Measurements from ENCODE around the gene SLC16A3.

SLC16A3 gene

GRCh38 chr17:82228842-82229697 lies at the start of gene SLC16A3:
SLC16A3 (plus strand) TSS chr17:82229042; CDS start chr17:82236009, 6,967 bp downstream.
- in situ Hi-C loops (cut with HindIII; ENCODE audit: low sequenced_read_pairs), result no loop called here
- no peak for TF ChIP-seq CTCF (IDR thresholded peaks at IDR 0.05; ENCODE audit: low read depth, low read length)
- DNase-seq (ENCODE audit: low read depth, low spot score), result peak; percentile 63
- peak within 1 kb of the TSS; percentile 80 for H3K4me3 ChIP-seq (ENCODE audit: low read depth, low read length)

DNA sequence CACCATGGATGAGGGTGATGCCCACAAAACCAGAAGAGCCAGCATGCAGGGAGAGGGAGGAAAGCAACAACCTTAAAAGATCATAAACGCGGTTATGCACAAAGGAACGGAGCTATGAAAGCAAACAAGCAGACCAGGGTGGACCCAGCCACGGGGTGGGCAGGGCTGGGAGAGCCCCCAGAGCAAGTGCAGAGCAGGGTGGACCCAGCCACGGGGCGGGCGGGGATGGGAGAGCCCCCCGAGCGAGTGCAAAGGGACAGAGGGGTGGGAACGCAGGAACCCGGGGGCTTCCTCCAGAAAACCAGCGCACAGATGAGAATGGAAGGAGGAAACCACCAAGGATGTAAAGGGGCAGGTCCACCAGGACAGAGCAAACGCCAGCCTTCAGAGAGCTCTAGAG lies 49.4 kb upstream of the SLC16A3 start:
- no peak for DNase-seq (ENCODE audit: low read depth, low spot score)
- no peak for TF ChIP-seq CTCF (IDR thresholded peaks at IDR 0.05; ENCODE audit: low read depth, low read length)
- in situ Hi-C loops (cut with HindIII; ENCODE audit: low sequenced_read_pairs), result no loop called here
- no peak overlapping the region for H3K4me3 ChIP-seq (ENCODE audit: low read depth, low read length)

DNA sequence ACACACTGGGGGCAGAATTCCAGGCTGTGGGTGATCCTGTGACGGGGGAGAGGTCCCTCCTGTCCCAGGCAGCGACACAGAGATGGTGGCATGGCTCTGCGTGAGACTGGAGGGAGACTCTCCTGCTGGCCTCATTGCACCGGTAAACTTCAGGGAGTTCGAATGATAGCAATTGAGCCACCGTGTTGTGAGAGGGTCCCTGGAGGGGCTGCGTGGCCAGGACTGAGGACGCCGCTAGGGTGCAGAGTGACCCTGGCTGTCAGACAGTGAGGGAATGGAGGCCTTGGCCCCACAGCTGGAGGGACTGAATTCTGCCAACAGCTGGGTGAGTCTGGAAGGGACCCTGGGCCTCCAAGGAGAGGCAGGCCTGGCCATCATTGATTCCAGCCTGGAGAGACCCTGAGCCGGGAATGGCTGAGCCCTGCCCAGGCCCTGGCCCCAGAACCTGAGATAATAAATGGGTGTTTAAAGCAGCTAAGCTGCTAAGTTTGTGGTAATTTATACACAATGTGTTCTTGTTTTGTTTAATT lies 48.8 kb upstream of the SLC16A3 start:
- no peak for DNase-seq (ENCODE audit: low read depth, low spot score)
- in situ Hi-C loops (cut with HindIII; ENCODE audit: low sequenced_read_pairs), result no loop called here
- no peak for TF ChIP-seq CTCF (IDR thresholded peaks at IDR 0.05; ENCODE audit: low read depth, low read length)
- no peak overlapping the region for H3K4me3 ChIP-seq (ENCODE audit: low read depth, low read length)

- no peak overlapping the region for H3K4me3 ChIP-seq (ENCODE audit: low read depth, low read length)
- in situ Hi-C loops (cut with HindIII; ENCODE audit: low sequenced_read_pairs), result no loop called here
- TF ChIP-seq CTCF (IDR thresholded peaks at IDR 0.05; ENCODE audit: low read depth, low read length), result no peak
- no peak for DNase-seq (ENCODE audit: low read depth, low spot score)
These were observed 47.9 kb upstream of the SLC16A3 start for GRCh38 chr17:82180776-82181528.

GRCh38 chr17:82184761-82185160 lies 44.1 kb upstream of the SLC16A3 start:
- DNase-seq (ENCODE audit: low read depth, low spot score), result no peak
- TF ChIP-seq CTCF (IDR thresholded peaks at IDR 0.05; ENCODE audit: low read depth, low read length), result no peak
- in situ Hi-C loops (cut with HindIII; ENCODE audit: low sequenced_read_pairs), result no loop called here
- H3K4me3 ChIP-seq (ENCODE audit: low read depth, low read length), result no peak overlapping the region

GRCh38 chr17:82186221-82186620 lies 42.6 kb upstream of the SLC16A3 start:
- H3K4me3 ChIP-seq (ENCODE audit: low read depth, low read length), result no peak overlapping the region
- in situ Hi-C loops (cut with HindIII; ENCODE audit: low sequenced_read_pairs), result no loop called here
- no peak for TF ChIP-seq CTCF (IDR thresholded peaks at IDR 0.05; ENCODE audit: low read depth, low read length)
- DNase-seq (ENCODE audit: low read depth, low spot score), result no peak

Data from astrocyte of the spinal cord (primary cell).